PC-3 (cell line): Measurements from ENCODE around the gene VTI1B.

Experiments
- EZH2 ChIP-seq: fragments of 300-600 bp; sonication (generic); IDR thresholded peaks from one replicate; pipeline ENCODE4 v1.6.1; 2017; ENCODE audit warnings: antibody characterized with exemption, mild to moderate bottlenecking, low read length; ENCODE audit not compliant: unreplicated experiment
- EZH2phosphoT487 ChIP-seq: fragments of 300-600 bp; sonication (generic); IDR thresholded peaks from 2 replicates; pipeline ENCODE4 v1.6.1; 2018; ENCODE audit warnings: mild to moderate bottlenecking, antibody characterized with exemption, low read length, borderline replicate concordance
- TF ChIP-seq, protein P1 (sequence below): fragments of 300-600 bp; sonication (generic); conservative IDR thresholded peaks from 2 replicates; pipeline ENCODE4 v1.5.1; 2017; ENCODE audit warnings: antibody characterized with exemption, low read depth, mild to moderate bottlenecking, low read length

DNA sequence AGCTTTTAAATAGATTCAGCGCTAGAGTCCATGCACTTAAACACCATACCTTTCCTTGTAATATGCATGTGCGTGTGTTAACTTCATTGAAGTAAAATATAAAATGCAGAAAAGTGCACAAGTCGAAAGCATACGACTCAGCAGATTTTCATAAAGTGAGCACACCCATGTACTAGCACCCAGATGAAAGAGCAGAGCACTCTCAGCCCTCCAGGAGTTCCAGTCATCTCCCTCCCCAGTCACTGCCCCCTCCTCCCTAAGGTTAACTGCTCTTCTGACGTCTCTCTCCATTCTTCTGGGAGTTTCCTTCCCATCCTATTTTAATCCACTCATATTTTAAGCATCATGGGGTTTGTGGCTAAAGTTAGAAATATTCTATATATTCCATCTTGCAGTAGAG, 47.4 kb upstream of the VTI1B start:
- TF ChIP-seq, protein P1, sequence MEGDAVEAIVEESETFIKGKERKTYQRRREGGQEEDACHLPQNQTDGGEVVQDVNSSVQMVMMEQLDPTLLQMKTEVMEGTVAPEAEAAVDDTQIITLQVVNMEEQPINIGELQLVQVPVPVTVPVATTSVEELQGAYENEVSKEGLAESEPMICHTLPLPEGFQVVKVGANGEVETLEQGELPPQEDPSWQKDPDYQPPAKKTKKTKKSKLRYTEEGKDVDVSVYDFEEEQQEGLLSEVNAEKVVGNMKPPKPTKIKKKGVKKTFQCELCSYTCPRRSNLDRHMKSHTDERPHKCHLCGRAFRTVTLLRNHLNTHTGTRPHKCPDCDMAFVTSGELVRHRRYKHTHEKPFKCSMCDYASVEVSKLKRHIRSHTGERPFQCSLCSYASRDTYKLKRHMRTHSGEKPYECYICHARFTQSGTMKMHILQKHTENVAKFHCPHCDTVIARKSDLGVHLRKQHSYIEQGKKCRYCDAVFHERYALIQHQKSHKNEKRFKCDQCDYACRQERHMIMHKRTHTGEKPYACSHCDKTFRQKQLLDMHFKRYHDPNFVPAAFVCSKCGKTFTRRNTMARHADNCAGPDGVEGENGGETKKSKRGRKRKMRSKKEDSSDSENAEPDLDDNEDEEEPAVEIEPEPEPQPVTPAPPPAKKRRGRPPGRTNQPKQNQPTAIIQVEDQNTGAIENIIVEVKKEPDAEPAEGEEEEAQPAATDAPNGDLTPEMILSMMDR: no peak
- TF ChIP-seq EZH2 (no peak), EZH2phosphoT487 (no peak)
